ENCODE results near the gene ZDHHC14.
"Not testable (repeated sequence)": the region's sequence is repeated elsewhere in the genome, so short reads cannot be mapped to it uniquely, and the experiment has no call there.

The ZDHHC14 gene

GRCh38 chr6:157381631-157382621, 936 bp downstream of the ZDHHC14 start:
- TF ChIP-seq CTCF (IDR thresholded peaks at IDR 0.05; ENCODE audit: extremely low read depth, missing control alignments) = no peak
- DNase-seq (ENCODE audit: low spot score) = peak; percentile 75

GRCh38 chr6:157382821-157383220, 1.8 kb downstream of the ZDHHC14 start:
- no peak for DNase-seq (ENCODE audit: low spot score)
- no peak for TF ChIP-seq CTCF (IDR thresholded peaks at IDR 0.05; ENCODE audit: extremely low read depth, missing control alignments)

- TF ChIP-seq CTCF (IDR thresholded peaks at IDR 0.05; ENCODE audit: extremely low read depth, missing control alignments) = no peak
- DNase-seq (ENCODE audit: low spot score) = no peak
Observed at GRCh38 chr6:157383471-157383870, 2.5 kb downstream of the ZDHHC14 start.

GRCh38 chr6:157384962-157385361, 4.0 kb downstream of the ZDHHC14 start:
- not testable (repeated sequence) for DNase-seq (ENCODE audit: low spot score)

- TF ChIP-seq CTCF (IDR thresholded peaks at IDR 0.05; ENCODE audit: extremely low read depth, missing control alignments) = no peak
- no peak for DNase-seq (ENCODE audit: low spot score)
Observed at GRCh38 chr6:157385482-157385881, 4.5 kb downstream of the ZDHHC14 start.

- no peak for DNase-seq (ENCODE audit: low spot score)
- TF ChIP-seq CTCF (IDR thresholded peaks at IDR 0.05; ENCODE audit: extremely low read depth, missing control alignments) = no peak
Observed at GRCh38 chr6:157386023-157386422, 5.0 kb downstream of the ZDHHC14 start.

- DNase-seq (ENCODE audit: low spot score) = no peak
- TF ChIP-seq CTCF (IDR thresholded peaks at IDR 0.05; ENCODE audit: extremely low read depth, missing control alignments) = no peak
Observed at GRCh38 chr6:157386454-157386853, 5.5 kb downstream of the ZDHHC14 start.

- no peak for TF ChIP-seq CTCF (IDR thresholded peaks at IDR 0.05; ENCODE audit: extremely low read depth, missing control alignments)
- no peak for DNase-seq (ENCODE audit: low spot score)
Observed at GRCh38 chr6:157388924-157389323, 7.9 kb downstream of the ZDHHC14 start.
